ENCODE results near the gene ZNF19. TPM values are rescaled to one million over a fixed set of nuclear protein-coding genes. Genes with fewer than 3 reads are reported as not detected.

The ZNF19 gene
- total and polyA plus RNA-seq, 2 donors (not counting 3 experiments of a cell fraction or from before 2014, with no cell fraction given), result 0.98 to 2.6 TPM

GRCh38 chr16:71480956-71481355, 8.2 kb downstream of the ZNF19 start:
- H3K27ac ChIP-seq (ENCODE audit: insufficient read depth, low read depth, low read length), result no peak overlapping the region
- H3K4me2 ChIP-seq (ENCODE audit: insufficient read depth, low read length), result no peak overlapping the region
- H3K9me1 ChIP-seq (replicated peaks; ENCODE audit: control insufficient read depth, extremely low read depth, insufficient read depth, low read length), result no peaks in the 10 kb centered on the region
- TF ChIP-seq GATA2 (IDR thresholded peaks at IDR 0.05; ENCODE audit: insufficient read depth, insufficient read length, low read depth, low read length), result no peak
- TF ChIP-seq POLR2A (IDR thresholded peaks at IDR 0.05; ENCODE audit: low read depth, low read length), result no peak
- TF ChIP-seq POLR2AphosphoS5 (IDR thresholded peaks at IDR 0.05; ENCODE audit: insufficient read depth, low read depth, low read length), result no peak
- no peak for TF ChIP-seq FOS (IDR thresholded peaks at IDR 0.05; ENCODE audit: borderline replicate concordance, insufficient read depth, low read length)
- no peak for TF ChIP-seq JUN (IDR thresholded peaks at IDR 0.05; ENCODE audit: borderline replicate concordance, insufficient read depth, insufficient read length, low read depth)
- no peak for TF ChIP-seq EZH2 (IDR thresholded peaks at IDR 0.05; ENCODE audit: borderline replicate concordance, low read depth, low read length, severe bottlenecking)
- TF ChIP-seq MAX (IDR thresholded peaks at IDR 0.05; ENCODE audit: insufficient read depth, insufficient read length), result no peak
- TF ChIP-seq CTCF (IDR thresholded peaks at IDR 0.05; ENCODE audit: extremely low read depth in 1 of 2, insufficient read depth in 1 of 2, low read depth in 1 of 2, low read length in 2 of 2), result no peak
- TF ChIP-seq MYC (IDR thresholded peaks at IDR 0.05; ENCODE audit: low read depth, low read length), result no peak
- H3K9me3 ChIP-seq (replicated peaks; ENCODE audit: control insufficient read depth, insufficient read depth, low read length), result no peaks in the 10 kb centered on the region
- H3K4me3 ChIP-seq (replicated peaks in 1 of 3; ENCODE audit: insufficient read depth in 1 of 3, low read depth in 1 of 3, low read length in 3 of 3), result no peak overlapping the region
- ChIA-PET POLR2A (no interaction called here), CTCF (interaction anchor here (1.1 to 2.0 kb wide), 2 partner anchors 19 to 20 kb away, joined by 3 to 15 read pairs; no protein-coding TSS in a partner anchor)
- H3K36me3 ChIP-seq (ENCODE audit: control insufficient read depth in 2 of 2, extremely low read depth in 1 of 2, insufficient read depth in 2 of 2, low read length in 2 of 2), result no peaks in the 10 kb centered on the region
- no peak overlapping the region for H3K9ac ChIP-seq (replicated peaks; ENCODE audit: extremely low read depth, insufficient read depth, low read length)
- no TSS peak for BruUV-seq (replicated peaks)
- H3K27me3 ChIP-seq (ENCODE audit: control insufficient read depth in 2 of 2, insufficient read depth in 2 of 2, low read length in 2 of 2), result no peaks in the 10 kb centered on the region
- intact Hi-C loops (cut with micrococcal nuclease) (loop anchor here (5.0 kb wide), 1 partner anchor 131 kb away; no protein-coding TSS in a partner anchor), dilution Hi-C loops (cut with MboI; ENCODE audit: extremely low pct_ligation_motif_present, low sequenced_read_pairs) (no loop called here)
- H2AFZ ChIP-seq (ENCODE audit: low read depth, low read length), result no peak overlapping the region
- FAIRE-seq (no peak), DNase-seq (ENCODE audit: low read depth, low spot score) (no peak)
- no peaks in the 10 kb centered on the region for H4K20me1 ChIP-seq (replicated peaks; ENCODE audit: control insufficient read depth, extremely low read depth, insufficient read depth, low read length)
- no peaks in the 10 kb centered on the region for H3K79me2 ChIP-seq (ENCODE audit: control insufficient read depth, insufficient read depth, low read length)
- H3K4me1 ChIP-seq (ENCODE audit: control insufficient read depth, extremely low read depth, insufficient read depth, low read length), result peaks cover 4% of the 10 kb centered on the region

Data from endothelial cell of umbilical vein (primary cell).